NT2/D1 (cell line): ENCODE results near the gene SYCE1L.
A peak's percentile ranks its signal among the peaks of the same experiment; 100 is the strongest.
"Not testable (repeated sequence)": the region's sequence is repeated elsewhere in the genome, so short reads cannot be mapped to it uniquely, and the experiment has no call there.

Experiments used
- DNase-seq: peaks from one replicate; pipeline ENCODE4 v3.0.0-alpha.2; 2011; ENCODE audit warnings: low read depth, low spot score
- H3K27me3 ChIP-seq: 2 replicates; pipeline ENCODE4 v1.6.0; 2011; ENCODE audit warnings: mild to moderate bottlenecking; ENCODE audit not compliant: insufficient read length, insufficient read depth
- H3K36me3 ChIP-seq: 2 replicates; pipeline ENCODE4 v1.6.1; 2011; ENCODE audit warnings: mild to moderate bottlenecking, low read length, mixed read lengths; ENCODE audit not compliant: insufficient read depth, insufficient read length
- H3K4me1 ChIP-seq: 2 replicates; pipeline ENCODE4 v1.5.1; 2011; ENCODE audit not compliant: insufficient read depth, insufficient read length
- H3K4me3 ChIP-seq: 2 replicates; pipeline ENCODE4 v1.5.1; 2011; ENCODE audit warnings: low read depth; ENCODE audit not compliant: insufficient read length
- H3K9ac ChIP-seq: 2 replicates; pipeline ENCODE4 v1.6.0; 2011; ENCODE audit warnings: low read depth; ENCODE audit not compliant: insufficient read length
- H3K9me3 ChIP-seq: 2 replicates; pipeline ENCODE4 v1.5.1; 2011; ENCODE audit warnings: mild to moderate bottlenecking, low read length; ENCODE audit not compliant: insufficient read depth
- SUZ12 ChIP-seq: IDR thresholded peaks from 2 replicates; pipeline ENCODE4 v1.6.1; 2011; ENCODE audit not compliant: insufficient read length, insufficient read depth; ENCODE audit errors: extremely low read depth
- YY1 ChIP-seq: IDR thresholded peaks from 2 replicates; pipeline ENCODE4 v1.6.1; 2011; ENCODE audit not compliant: insufficient read length, insufficient read depth
- ZNF274 ChIP-seq: IDR thresholded peaks from 2 replicates; pipeline ENCODE4 v1.6.1; 2011; ENCODE audit warnings: mild to moderate bottlenecking, low read depth, low read length

SYCE1L gene

DNA sequence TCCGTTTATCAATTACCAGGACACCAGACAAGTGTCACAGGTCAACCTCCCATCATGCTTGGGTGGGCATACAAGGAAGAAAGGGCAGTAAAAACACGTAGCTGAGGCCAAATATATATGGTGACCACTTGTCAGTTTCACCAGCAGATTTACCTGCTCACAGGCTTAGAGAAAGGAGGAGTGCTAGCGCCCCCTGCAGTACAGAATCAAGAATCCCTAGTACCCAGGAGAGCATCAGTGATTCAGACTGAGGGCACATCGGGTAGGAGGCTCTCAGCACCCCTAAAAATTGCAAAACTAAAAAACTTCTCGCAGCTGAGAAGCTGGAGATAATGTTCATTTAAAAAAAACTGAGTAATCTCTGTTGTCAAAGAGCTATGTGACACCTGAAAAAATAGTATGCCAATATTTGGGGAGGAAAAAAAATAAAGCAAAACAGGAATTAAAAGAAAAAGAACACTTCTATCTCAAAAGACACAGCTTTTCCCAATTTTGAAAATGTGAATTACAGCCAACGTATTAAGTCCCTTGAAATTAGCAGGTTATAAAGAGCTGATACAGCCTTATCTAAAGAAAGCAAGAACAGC lies 29.5 kb upstream of the SYCE1L start:
- H3K27me3 ChIP-seq, result no peaks in the 10 kb centered on the region
- no peak overlapping the region for H3K4me3 ChIP-seq
- DNase-seq, result peak; percentile 67
- H3K9me3 ChIP-seq, result no peaks in the 10 kb centered on the region
- no peaks in the 10 kb centered on the region for H3K36me3 ChIP-seq
- TF ChIP-seq ZNF274 (no peak), SUZ12 (no peak), YY1 (no peak)
- no peak overlapping the region for H3K9ac ChIP-seq
- no peaks in the 10 kb centered on the region for H3K4me1 ChIP-seq

DNA sequence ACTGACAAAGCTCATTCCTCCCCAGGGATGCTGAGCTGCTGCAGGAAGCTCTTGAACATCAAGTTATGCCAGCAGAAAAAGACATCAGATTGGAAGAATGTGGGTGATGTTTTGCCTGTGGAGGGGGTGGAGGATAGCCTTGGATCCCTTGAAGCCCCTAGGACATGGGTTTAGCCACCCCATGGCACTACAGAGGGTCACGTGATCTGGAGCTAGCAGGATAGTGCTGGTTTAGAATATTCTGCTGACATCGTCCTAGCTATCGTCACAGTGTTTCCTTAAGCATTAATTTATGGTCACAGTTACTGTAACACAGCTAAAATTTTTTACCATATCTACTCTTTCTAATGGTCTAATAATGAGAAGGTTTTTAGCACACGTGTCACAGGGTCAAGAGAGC lies 28.4 kb upstream of the SYCE1L start:
- Histone ChIP-seq H3K9me3 (no peaks in the 10 kb centered on the region), H3K36me3 (no peaks in the 10 kb centered on the region), H3K4me1 (no peaks in the 10 kb centered on the region), H3K4me3 (no peak overlapping the region), H3K27me3 (no peaks in the 10 kb centered on the region), H3K9ac (no peak overlapping the region)
- TF ChIP-seq ZNF274 (no peak), YY1 (no peak), SUZ12 (no peak)
- DNase-seq, result no peak

DNA sequence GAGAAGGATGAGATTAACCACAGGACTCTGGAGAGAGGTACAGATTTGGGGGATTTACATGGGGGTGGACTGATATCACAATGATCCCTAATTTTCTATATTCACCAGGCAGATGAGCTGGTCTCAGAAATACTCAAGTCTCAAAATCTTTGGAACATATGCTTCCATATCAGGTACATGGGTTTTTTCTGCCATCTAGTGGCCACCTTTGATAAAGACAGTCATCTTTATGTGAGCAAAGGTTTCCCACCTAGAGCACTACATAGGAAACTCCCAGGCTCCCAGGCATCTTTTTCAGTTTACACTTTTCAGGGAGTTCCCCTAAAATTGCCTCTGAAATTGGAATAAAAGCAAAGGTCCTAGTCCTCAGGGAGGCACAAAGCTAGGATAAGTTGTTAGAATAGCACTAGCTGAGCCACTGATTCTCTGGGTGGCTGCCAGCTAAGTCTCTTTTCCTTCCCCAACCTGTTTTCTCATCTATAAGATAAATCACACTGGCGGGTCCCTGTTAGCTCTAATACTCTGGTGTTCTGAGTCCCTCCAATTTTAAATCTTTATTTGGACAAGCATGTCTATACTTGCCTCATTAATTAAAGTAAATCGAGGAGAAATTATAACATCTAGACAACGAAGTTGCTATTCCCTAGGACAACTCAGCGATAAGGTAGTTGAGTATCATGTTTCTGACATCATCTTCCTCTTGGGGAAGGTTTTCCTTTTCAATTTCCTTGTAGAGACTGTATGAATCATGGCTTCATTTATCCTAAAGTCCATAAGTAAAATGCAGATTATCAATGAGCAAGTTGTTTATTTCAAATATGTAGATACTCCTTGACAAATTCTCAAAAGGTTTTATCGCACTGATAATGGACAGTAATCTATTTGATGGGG lies 27.2 kb upstream of the SYCE1L start:
- Histone ChIP-seq H3K27me3 (no peaks in the 10 kb centered on the region), H3K36me3 (no peaks in the 10 kb centered on the region), H3K9ac (no peak overlapping the region), H3K4me1 (no peaks in the 10 kb centered on the region), H3K4me3 (no peak overlapping the region), H3K9me3 (no peaks in the 10 kb centered on the region)
- peak; percentile 58 for DNase-seq
- TF ChIP-seq SUZ12, result no peak
- TF ChIP-seq YY1, result no peak
- no peak for TF ChIP-seq ZNF274

DNA sequence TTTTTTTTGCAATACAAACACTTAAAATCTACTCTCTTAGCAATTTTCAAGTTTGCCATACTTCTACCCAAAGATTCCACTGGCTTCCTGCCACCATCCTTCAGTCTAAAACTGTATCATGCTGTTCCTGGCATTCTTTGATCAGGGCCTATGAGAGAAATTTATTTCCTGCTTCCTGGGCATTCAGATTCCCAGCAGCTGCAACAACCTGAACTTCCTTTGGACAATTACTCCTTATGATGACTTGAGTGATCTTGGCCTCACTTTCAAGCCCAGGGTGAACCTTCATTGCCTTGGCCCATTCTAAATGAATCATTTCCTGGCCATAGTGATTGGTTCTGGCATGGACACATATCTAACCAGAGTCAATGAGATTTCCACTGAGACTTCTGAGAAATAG lies 26.3 kb upstream of the SYCE1L start:
- Histone ChIP-seq H3K9me3 (no peaks in the 10 kb centered on the region), H3K4me3 (no peak overlapping the region), H3K36me3 (no peaks in the 10 kb centered on the region), H3K4me1 (no peaks in the 10 kb centered on the region), H3K9ac (no peak overlapping the region), H3K27me3 (no peaks in the 10 kb centered on the region)
- TF ChIP-seq YY1, result no peak
- no peak for TF ChIP-seq ZNF274
- TF ChIP-seq SUZ12, result no peak
- DNase-seq, result no peak

DNA sequence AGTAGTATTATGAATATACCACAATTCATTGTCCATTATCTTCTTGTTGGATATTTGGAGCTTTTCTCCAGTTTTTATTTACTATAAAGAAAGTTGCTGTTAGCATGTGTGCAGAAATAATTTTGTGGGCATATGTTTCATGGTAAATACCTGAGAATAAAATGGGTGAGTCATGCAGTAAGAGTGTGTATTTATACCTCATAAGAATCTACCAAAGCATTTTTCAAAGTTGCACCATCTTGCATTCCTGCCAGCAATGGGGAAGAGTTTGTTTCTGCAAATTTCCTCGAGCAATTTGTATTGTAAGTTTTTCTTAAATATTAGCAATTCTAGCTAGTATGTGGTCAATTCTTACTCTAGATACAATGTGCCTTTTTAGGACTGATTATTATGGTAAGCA lies 16.1 kb upstream of the SYCE1L start:
- no peak overlapping the region for H3K9ac ChIP-seq
- DNase-seq, result no peak
- H3K9me3 ChIP-seq, result no peaks in the 10 kb centered on the region
- TF ChIP-seq ZNF274 (no peak), SUZ12 (no peak), YY1 (no peak)
- H3K4me3 ChIP-seq, result no peak overlapping the region
- no peaks in the 10 kb centered on the region for H3K4me1 ChIP-seq
- no peaks in the 10 kb centered on the region for H3K36me3 ChIP-seq
- no peaks in the 10 kb centered on the region for H3K27me3 ChIP-seq

DNA sequence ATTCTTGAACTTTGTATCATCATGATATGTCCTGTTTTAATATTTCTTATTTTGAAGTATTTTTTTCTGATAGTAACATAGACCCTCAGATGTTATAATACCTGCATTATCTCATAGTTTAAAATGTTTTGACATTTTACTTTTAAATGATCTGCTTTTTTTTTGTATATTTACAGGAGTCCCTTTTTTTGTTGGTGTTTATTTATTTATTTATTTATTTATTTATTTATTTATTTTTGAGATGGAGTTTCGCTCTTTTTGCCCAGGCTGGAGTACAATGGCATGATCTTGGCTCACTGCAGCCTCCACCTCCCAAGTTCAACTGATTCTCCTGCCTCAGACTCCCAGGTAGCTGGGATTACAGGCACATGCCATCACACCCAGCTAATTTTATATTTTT lies 12.9 kb upstream of the SYCE1L start:
- not testable (repeated sequence) for DNase-seq

DNA sequence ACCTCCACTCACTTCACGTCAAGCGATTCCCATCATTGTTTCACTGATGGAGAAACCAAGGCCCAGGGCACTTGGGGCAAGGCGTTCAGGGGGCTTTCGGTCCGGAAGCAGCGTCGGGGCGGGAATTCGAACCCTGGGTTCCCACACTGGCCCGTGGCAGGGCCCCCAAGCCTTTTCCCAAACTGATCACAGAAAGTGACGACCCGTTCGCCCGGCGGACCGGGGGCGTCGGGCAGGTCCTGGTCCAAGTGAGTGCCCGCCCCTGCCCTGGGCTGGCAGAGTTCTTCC lies 9.1 kb upstream of the SYCE1L start:
- H3K27me3 ChIP-seq, result no peaks in the 10 kb centered on the region
- TF ChIP-seq ZNF274 (no peak), YY1 (no peak), SUZ12 (no peak)
- H3K9me3 ChIP-seq, result no peaks in the 10 kb centered on the region
- peaks cover 2% of the 10 kb centered on the region for H3K4me1 ChIP-seq
- no peak for DNase-seq
- peak overlapping the region; percentile 88 for H3K9ac ChIP-seq
- peaks cover 26% of the 10 kb centered on the region for H3K36me3 ChIP-seq
- H3K4me3 ChIP-seq, result peak overlapping the region; percentile 93

More for the DNA sequence above, 12.9 kb upstream of the SYCE1L start:
- not testable (repeated sequence) for H3K4me3 ChIP-seq, H3K36me3 ChIP-seq, H3K27me3 ChIP-seq, H3K9ac ChIP-seq, H3K9me3 ChIP-seq, H3K4me1 ChIP-seq
